ENCODE data around the gene ARAP1. TPM values are rescaled to one million over a fixed set of nuclear protein-coding genes. Genes with fewer than 3 reads are reported as not detected.

ARAP1 gene
- total RNA-seq, 1 experiment from 2014 or later, result 61.7 TPM

GRCh38 chr11:72685560-72686480 lies 66.4 kb downstream of the ARAP1 start:
- no peak for DNase-seq (ENCODE audit: low spot score)

- peak; percentile 78 for DNase-seq (ENCODE audit: low spot score)
Measured at GRCh38 chr11:72684236-72684912, 67.8 kb downstream of the ARAP1 start.

GRCh38 chr11:72683782-72684200 lies 68.4 kb downstream of the ARAP1 start:
- peak; percentile 32 for DNase-seq (ENCODE audit: low spot score)

DNA sequence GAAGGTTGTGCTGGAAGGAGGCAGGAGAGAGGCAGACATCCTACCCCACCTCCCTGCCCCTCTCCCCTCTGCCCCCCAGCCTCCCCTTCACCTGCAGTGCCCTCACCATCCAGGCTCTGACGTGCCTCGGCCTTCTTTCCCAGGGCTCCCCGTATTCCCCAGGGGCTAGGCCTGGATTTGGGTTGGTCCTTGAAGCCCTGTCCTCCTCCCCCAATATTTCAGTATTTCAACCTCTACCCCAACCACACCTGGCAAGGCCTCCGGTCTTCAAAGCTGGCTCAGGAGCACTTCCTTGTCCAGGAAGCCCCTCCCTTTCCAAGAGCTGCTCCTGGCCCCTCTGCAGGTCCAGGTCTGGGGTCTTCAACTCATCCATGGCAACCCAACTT lies 69.4 kb downstream of the ARAP1 start:
- DNase-seq (ENCODE audit: low spot score), result no peak

DNA sequence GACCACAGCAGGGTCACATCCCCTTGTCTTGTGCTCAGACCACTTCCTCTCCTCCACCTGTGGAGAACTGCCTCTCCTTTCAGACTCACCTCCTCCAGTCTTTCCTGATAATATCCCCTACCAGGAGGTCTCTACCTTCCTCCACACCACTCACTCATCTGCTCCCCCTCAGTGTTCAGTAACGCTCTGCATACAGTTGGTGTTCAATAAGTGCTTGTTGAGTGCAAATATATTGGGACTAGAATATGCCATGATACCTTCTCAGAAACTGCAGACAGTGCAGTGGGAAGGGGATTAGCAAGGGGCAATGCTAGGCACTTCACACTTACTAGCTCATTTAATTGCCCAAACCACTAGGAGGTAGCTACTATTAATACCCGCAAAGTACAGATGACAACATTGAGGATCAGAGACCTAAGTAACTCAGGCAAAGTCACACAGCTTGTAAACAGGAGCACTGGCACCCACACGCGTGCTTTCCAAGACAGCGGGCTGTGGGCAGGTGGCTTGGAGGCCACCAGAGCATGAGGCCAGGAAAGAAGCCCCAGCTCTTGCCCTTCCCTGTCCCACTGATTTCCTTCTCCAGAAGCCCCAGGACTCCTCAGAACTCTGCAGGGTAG lies 69.9 kb downstream of the ARAP1 start:
- DNase-seq (ENCODE audit: low spot score), result no peak

GRCh38 chr11:72681226-72682153 lies 70.7 kb downstream of the ARAP1 start:
- no peak for DNase-seq (ENCODE audit: low spot score)

- DNase-seq (ENCODE audit: low spot score), result no peak
Measured at GRCh38 chr11:72680624-72681158, 71.5 kb downstream of the ARAP1 start.

DNA sequence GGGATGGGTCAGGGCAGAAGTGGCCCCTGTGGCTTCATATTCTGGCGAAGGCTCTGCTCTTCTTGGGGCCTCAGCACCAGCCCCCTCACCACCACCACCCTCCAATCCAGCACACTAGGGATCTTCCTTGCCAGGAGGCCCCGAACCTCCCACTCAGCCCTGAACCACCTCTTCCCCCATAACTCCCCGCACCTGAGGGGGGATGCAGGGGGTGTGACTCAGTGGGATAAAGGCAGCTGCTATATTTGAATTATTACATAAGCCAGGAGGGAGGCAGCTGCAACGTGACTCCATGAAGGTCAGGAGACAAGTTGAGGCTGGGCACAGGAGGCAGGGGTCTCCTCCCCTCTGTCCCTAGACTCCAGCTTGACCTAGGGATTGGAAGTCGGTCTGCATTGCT lies 72.3 kb downstream of the ARAP1 start:
- no peak for DNase-seq (ENCODE audit: low spot score)

- DNase-seq (ENCODE audit: low spot score), result no peak
Measured at GRCh38 chr11:72678524-72678923, 73.7 kb downstream of the ARAP1 start.

DNA sequence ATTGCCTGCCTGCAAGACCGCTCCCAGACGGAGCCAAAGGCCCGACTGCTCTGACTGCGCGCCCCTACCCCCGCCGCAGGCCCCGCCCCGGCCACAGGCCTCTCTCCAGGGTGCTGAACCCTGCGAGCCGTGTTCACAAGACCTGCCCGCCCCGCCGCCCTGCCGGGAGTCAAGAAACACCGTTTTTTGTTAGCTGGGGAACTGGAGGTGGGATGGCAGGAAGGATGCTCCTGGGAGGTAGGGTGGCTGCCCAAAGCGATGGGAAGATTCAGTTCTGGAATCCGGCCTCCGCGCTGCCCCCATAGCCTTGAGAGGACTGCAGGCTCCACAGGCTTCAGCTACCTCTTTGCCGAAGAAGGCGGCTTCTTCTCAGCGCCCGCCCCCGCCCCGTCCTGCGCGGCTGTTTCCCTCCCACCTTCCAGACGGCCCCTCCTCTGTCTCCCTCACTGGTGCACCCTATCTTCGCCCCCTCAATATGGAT lies 75.3 kb downstream of the ARAP1 start:
- DNase-seq (ENCODE audit: low spot score), result no peak

GRCh38 chr11:72675221-72675620 lies 77.0 kb downstream of the ARAP1 start:
- DNase-seq (ENCODE audit: low spot score), result no peak

- no peak for DNase-seq (ENCODE audit: low spot score)
Measured at GRCh38 chr11:72673943-72674828, 78.0 kb downstream of the ARAP1 start, which contains the start of gene PDE2A. Gene PDE2A, minus strand, starts transcription at chr11:72674422. Its CDS starts 215 bp downstream, at chr11:72674207.

- no peak for DNase-seq (ENCODE audit: low spot score)
Measured at GRCh38 chr11:72673284-72673942, 78.8 kb downstream of the ARAP1 start.

GRCh38 chr11:72672597-72673238 lies 79.5 kb downstream of the ARAP1 start:
- DNase-seq (ENCODE audit: low spot score), result no peak

GRCh38 chr11:72671152-72672099 lies 80.8 kb downstream of the ARAP1 start:
- DNase-seq (ENCODE audit: low spot score), result no peak

DNA sequence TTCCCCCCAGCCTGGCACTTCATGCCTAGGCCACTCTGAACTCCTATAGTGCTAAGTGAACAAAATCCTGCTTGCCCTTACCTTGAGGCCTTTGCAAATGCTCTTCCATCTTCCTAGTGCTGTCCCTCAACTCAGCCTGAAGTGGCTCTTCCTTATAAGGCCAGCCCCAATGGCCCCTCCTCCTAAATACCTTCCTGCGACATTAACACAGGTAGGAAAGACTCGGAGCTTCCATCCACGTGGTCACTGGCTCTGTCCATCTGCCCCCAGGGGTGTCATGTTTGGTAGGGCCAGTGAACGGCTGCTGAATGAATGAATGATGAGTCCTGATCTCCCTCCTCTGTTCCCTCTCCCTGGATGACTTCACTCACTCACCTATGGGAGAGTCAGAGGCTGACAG lies 82.2 kb downstream of the ARAP1 start:
- no peak for DNase-seq (ENCODE audit: low spot score)

DNA sequence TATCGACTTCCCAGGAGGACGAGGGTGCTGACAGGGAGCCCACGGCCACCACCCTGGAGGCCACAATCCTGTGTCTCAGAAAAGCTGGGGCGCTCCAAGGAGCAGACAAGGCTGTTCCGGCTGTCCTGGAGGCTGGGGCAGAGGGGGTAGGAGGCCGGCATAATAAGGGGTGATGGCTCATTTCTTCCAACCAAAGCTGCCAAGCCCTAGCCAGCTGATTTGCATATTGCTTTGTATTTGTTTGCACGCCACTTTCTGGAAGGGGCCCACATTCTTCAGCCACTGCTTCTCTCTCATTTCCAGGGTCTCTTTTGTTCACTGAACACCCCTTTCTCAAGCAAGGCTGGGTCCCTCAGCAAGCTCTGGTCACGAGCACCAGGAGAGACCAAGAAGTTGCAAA lies 82.7 kb downstream of the ARAP1 start:
- no peak for DNase-seq (ENCODE audit: low spot score)
